ENCODE data around the gene C11orf86.

GRCh38 chr11:66999555-66999954, 24.5 kb downstream of the C11orf86 start:
- TF ChIP-seq CTCF (IDR thresholded peaks at IDR 0.05; ENCODE audit: borderline replicate concordance, extremely low read depth, low read length, poor library complexity, severe bottlenecking), result no peak
- no peak for TF ChIP-seq EZH2 (IDR thresholded peaks at IDR 0.05; ENCODE audit: borderline replicate concordance, low read depth, low read length, severe bottlenecking)
